A549 (cell line): ENCODE results near the gene ATG101.

ENCODE experiments used
- CBX8 ChIP-seq: fragments of 200-600 bp; sonication (generic); IDR thresholded peaks from 2 replicates; pipeline ENCODE4 v1.6.1; 2016
- EP300 ChIP-seq, 2 experiments: fragments of >200 bp; sonication (Bioruptor Twin); formaldehyde crosslinking; IDR thresholded peaks; 2 replicates in 1 of 2; 3 replicates in 1 of 2; pipeline ENCODE4 v1.6.1; 2016 to 2017
- RARB ChIP-seq: fragments of 250-450 bp; sonication (Bioruptor Pico); IDR thresholded peaks from 2 replicates; pipeline ENCODE4 v1.8.0; 2021; ENCODE audit warnings: mild to moderate bottlenecking, moderate library complexity
- SREBF2 ChIP-seq: fragments of 450-650 bp; IDR thresholded peaks from 2 replicates; pipeline ENCODE4 v1.6.1; 2014; ENCODE audit warnings: mild to moderate bottlenecking, moderate library complexity
- TF ChIP-seq, protein P1 (sequence below): fragments of >200 bp; sonication (Bioruptor Twin); formaldehyde crosslinking; IDR thresholded peaks from 3 replicates; pipeline ENCODE4 v1.5.1; 2016
- TF ChIP-seq, protein P2 (sequence below): fragments of 150-350 bp; IDR thresholded peaks from 2 replicates; pipeline ENCODE4 v1.6.1; 2014; ENCODE audit warnings: low read depth, mild to moderate bottlenecking, low read length

DNA sequence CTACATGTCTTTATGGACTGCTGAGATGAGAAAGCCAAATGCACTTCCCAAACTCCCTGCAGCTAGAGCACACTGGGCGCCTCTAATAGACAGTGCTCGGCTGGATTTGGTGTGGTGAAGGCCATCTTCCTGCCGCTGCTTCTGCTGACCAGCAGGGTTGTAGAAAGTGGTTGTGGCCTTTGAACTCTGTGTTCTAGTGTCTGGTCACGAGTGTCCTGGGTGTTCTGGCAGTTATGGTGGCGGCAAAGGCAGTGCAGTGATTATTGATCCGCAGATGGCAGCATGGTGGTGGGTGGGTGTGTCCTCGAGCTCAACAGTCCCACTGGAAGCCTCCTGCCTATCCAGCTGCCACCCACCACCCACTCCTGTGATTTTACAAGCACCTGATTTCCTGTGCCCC is 53.1 kb downstream of the ATG101 start:
- TF ChIP-seq, protein P1, sequence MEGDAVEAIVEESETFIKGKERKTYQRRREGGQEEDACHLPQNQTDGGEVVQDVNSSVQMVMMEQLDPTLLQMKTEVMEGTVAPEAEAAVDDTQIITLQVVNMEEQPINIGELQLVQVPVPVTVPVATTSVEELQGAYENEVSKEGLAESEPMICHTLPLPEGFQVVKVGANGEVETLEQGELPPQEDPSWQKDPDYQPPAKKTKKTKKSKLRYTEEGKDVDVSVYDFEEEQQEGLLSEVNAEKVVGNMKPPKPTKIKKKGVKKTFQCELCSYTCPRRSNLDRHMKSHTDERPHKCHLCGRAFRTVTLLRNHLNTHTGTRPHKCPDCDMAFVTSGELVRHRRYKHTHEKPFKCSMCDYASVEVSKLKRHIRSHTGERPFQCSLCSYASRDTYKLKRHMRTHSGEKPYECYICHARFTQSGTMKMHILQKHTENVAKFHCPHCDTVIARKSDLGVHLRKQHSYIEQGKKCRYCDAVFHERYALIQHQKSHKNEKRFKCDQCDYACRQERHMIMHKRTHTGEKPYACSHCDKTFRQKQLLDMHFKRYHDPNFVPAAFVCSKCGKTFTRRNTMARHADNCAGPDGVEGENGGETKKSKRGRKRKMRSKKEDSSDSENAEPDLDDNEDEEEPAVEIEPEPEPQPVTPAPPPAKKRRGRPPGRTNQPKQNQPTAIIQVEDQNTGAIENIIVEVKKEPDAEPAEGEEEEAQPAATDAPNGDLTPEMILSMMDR: no peak
- no peak for TF ChIP-seq CBX8
- no peak for TF ChIP-seq EP300 (IDR thresholded peaks at IDR 0.05)
- TF ChIP-seq, protein P2, sequence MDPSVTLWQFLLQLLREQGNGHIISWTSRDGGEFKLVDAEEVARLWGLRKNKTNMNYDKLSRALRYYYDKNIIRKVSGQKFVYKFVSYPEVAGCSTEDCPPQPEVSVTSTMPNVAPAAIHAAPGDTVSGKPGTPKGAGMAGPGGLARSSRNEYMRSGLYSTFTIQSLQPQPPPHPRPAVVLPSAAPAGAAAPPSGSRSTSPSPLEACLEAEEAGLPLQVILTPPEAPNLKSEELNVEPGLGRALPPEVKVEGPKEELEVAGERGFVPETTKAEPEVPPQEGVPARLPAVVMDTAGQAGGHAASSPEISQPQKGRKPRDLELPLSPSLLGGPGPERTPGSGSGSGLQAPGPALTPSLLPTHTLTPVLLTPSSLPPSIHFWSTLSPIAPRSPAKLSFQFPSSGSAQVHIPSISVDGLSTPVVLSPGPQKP: no peak
- TF ChIP-seq RARB (CRISPR knock-in tag): no peak
- TF ChIP-seq SREBF2: no peak
